ENCODE results near the gene DDI2. TPM values are rescaled to one million over a fixed set of nuclear protein-coding genes. Genes with fewer than 3 reads are reported as not detected.

Gene DDI2
- total and polyA plus RNA-seq, 4 donors, result 7.2 to 94.3 (median 24.2) TPM

DNA sequence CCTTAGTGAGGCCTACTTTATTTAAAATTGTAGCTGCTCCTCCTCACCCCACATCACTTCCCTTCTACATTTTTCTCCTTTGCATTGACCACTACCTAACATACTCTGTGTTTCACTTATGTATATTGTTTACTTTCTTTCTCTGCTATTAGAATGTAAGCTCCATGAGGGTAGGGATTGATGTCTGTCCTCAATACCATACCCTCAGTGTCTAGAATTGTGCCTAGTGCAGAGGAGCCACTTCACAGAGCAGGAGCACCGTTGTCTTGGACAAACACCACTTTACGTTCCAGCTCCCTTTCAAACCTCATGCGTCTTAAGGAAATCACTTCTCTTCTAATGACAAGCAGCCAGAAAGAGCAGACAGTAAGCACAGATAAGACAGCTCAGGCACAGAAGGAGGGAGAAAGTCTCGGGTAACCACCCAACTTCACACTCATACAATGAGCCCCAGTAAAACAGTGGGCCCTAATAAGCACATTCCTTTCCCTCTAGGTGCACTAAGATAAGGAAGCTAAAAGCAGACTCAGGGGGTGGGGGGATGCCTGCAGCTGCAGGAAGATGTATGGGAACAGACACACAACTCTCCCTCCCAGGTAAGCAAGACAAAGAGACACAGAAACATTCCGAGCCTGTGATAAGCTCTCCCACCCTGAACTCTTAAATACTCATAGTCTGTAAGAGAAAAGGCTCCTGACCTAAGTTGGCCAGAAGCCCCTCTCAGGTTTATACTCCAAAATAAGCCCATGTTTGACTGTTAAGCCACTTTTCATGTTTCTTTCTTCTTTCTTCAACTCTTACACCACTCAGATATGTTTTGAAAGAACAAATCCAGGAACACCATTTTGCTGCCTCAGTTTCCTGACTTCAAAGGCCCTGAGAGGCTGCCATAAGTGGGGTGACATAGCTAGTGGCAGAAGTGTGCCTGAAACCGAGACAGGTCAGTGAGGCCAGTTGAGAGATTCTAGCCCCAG lies 59.7 kb downstream of the DDI2 start:
- Histone ChIP-seq H3K9me3 (ENCODE audit: control insufficient read depth in 4 of 4, insufficient read depth in 3 of 4, low read length in 3 of 4) (peaks cover 0 to 2% (median 0%) of the 10 kb centered on the region in 4 donors), H3K4me1 (ENCODE audit: control insufficient read depth in 5 of 5, insufficient read depth in 5 of 5, low read length in 5 of 5) (peaks cover 0 to 9% (median 0%) of the 10 kb centered on the region in 5 donors), H3K4me3 (no peak overlapping the region), H3K27ac (ENCODE audit: low read depth in 1 of 2, low read length in 1 of 2) (no peak overlapping the region), H3K9ac (ENCODE audit: insufficient read depth in 1 of 2, low read length in 2 of 2) (no peak overlapping the region), H3K27me3 (ENCODE audit: control insufficient read depth in 3 of 3, insufficient read depth in 3 of 3, low read length in 2 of 3) (no peaks in the 10 kb centered on the region), H3K36me3 (ENCODE audit: control insufficient read depth in 4 of 4, insufficient read depth in 4 of 4, low read length in 4 of 4) (no peaks in the 10 kb centered on the region)
- TF ChIP-seq, protein P1, sequence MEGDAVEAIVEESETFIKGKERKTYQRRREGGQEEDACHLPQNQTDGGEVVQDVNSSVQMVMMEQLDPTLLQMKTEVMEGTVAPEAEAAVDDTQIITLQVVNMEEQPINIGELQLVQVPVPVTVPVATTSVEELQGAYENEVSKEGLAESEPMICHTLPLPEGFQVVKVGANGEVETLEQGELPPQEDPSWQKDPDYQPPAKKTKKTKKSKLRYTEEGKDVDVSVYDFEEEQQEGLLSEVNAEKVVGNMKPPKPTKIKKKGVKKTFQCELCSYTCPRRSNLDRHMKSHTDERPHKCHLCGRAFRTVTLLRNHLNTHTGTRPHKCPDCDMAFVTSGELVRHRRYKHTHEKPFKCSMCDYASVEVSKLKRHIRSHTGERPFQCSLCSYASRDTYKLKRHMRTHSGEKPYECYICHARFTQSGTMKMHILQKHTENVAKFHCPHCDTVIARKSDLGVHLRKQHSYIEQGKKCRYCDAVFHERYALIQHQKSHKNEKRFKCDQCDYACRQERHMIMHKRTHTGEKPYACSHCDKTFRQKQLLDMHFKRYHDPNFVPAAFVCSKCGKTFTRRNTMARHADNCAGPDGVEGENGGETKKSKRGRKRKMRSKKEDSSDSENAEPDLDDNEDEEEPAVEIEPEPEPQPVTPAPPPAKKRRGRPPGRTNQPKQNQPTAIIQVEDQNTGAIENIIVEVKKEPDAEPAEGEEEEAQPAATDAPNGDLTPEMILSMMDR (IDR thresholded peaks at IDR 0.05; ENCODE audit: control extremely low read depth, extremely low read depth), result no peak
- DNase-seq, result no peak
- WGBS, 2 donors, result 88 to 92% methylated on average over 6 of the region's 6 CpGs
- ATAC-seq (ENCODE audit: insufficient read depth, low FRiP score), result no peak

DNA sequence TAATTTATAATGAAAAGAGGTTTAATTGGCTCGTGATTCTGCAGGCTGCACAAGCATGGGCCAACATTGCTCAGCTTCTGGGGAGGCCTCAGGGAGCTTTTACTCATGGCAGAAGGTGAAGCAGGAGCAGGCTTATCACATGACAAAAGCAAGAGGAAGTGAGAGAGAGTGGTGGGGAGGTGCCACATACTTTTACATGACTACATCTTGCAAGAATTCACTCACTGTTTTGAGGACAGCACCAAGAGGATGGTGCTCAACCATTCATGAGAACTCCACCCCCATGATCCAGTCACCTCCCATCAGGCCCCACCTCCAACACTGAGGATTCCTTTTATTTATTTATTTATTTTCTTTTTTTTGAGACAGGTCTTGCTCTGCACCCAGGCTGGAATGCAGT lies 61.3 kb downstream of the DDI2 start:
- TF ChIP-seq, protein P1 (IDR thresholded peaks at IDR 0.05; ENCODE audit: control extremely low read depth, extremely low read depth), result no peak
- Histone ChIP-seq H3K9me3 (ENCODE audit: control insufficient read depth in 4 of 4, insufficient read depth in 3 of 4, low read length in 3 of 4) (peaks cover 0 to 2% (median 0%) of the 10 kb centered on the region in 4 donors), H3K27ac (ENCODE audit: low read depth in 1 of 2, low read length in 1 of 2) (no peak overlapping the region), H3K4me3 (no peak overlapping the region), H3K27me3 (ENCODE audit: control insufficient read depth in 3 of 3, insufficient read depth in 3 of 3, low read length in 2 of 3) (no peaks in the 10 kb centered on the region), H3K36me3 (ENCODE audit: control insufficient read depth in 4 of 4, insufficient read depth in 4 of 4, low read length in 4 of 4) (no peaks in the 10 kb centered on the region), H3K9ac (ENCODE audit: insufficient read depth in 1 of 2, low read length in 2 of 2) (no peak overlapping the region), H3K4me1 (ENCODE audit: control insufficient read depth in 5 of 5, insufficient read depth in 5 of 5, low read length in 5 of 5) (peaks cover 0 to 11% (median 0%) of the 10 kb centered on the region in 5 donors)
- 86 to 91% methylated on average over 1 of the region's 1 CpG for WGBS, 2 donors
- ATAC-seq (ENCODE audit: insufficient read depth, low FRiP score) (peak; percentile 74), DNase-seq (no peak)

- DNase-seq, result no peak
- H3K36me3 ChIP-seq (ENCODE audit: control insufficient read depth in 4 of 4, insufficient read depth in 4 of 4, low read length in 4 of 4), result no peaks in the 10 kb centered on the region
- no peak for ATAC-seq (ENCODE audit: insufficient read depth, low FRiP score)
- H3K4me3 ChIP-seq, result no peak overlapping the region
- no peak overlapping the region for H3K27ac ChIP-seq (ENCODE audit: low read depth in 1 of 2, low read length in 1 of 2)
- H3K9me3 ChIP-seq (ENCODE audit: control insufficient read depth in 4 of 4, insufficient read depth in 3 of 4, low read length in 3 of 4), result peaks cover 0 to 2% (median 0%) of the 10 kb centered on the region in 4 donors
- peaks cover 0 to 13% (median 1%) of the 10 kb centered on the region in 5 donors for H3K4me1 ChIP-seq (ENCODE audit: control insufficient read depth in 5 of 5, insufficient read depth in 5 of 5, low read length in 5 of 5)
- H3K9ac ChIP-seq (ENCODE audit: insufficient read depth in 1 of 2, low read length in 2 of 2), result no peak overlapping the region
- TF ChIP-seq, protein P1 (IDR thresholded peaks at IDR 0.05; ENCODE audit: control extremely low read depth, extremely low read depth), result no peak
- no peaks in the 10 kb centered on the region for H3K27me3 ChIP-seq (ENCODE audit: control insufficient read depth in 3 of 3, insufficient read depth in 3 of 3, low read length in 2 of 3)
- WGBS, 2 donors, result 96 to 99% methylated on average over 11 of the region's 11 CpGs
Observed at GRCh38 chr1:15680131-15680530, 62.9 kb downstream of the DDI2 start.
